Skeletal muscle satellite cell (primary cell): Measurements from ENCODE around the gene BEST2. TPM values are rescaled to one million over a fixed set of nuclear protein-coding genes. Genes with fewer than 3 reads are reported as not detected.
"Not testable (repeated sequence)": the region's sequence is repeated elsewhere in the genome, so short reads cannot be mapped to it uniquely, and the experiment has no call there.

Source experiments
- H3K27me3 ChIP-seq: 2 replicates; pipeline ENCODE4 v1.7.0; 2013; ENCODE audit warnings: low read length; ENCODE audit not compliant: control insufficient read depth, insufficient read depth
- H3K36me3 ChIP-seq: 2 replicates; pipeline ENCODE4 v1.7.0; 2013; ENCODE audit warnings: mild to moderate bottlenecking, control low read depth, low read length; ENCODE audit not compliant: insufficient read depth
- H3K4me1 ChIP-seq: 2 replicates; pipeline ENCODE4 v1.7.0; 2013; ENCODE audit warnings: low read length; ENCODE audit not compliant: control insufficient read depth, insufficient read depth
- H3K4me2 ChIP-seq: 2 replicates; pipeline ENCODE4 v1.7.0; 2013; ENCODE audit warnings: mild to moderate bottlenecking, low read length
- H3K4me3 ChIP-seq: 2 replicates; pipeline ENCODE4 v1.7.0; 2013; ENCODE audit warnings: low read length
- H3K9ac ChIP-seq: 2 replicates; pipeline ENCODE4 v1.7.0; 2013; ENCODE audit warnings: mild to moderate bottlenecking, low read depth, low read length, moderate library complexity
- H3K9me3 ChIP-seq: replicated peaks from 2 replicates; pipeline ENCODE4 v1.7.0; 2013; ENCODE audit warnings: mild to moderate bottlenecking, control low read depth, low read length
- total RNA-seq: library from RNA; depleted of rRNA; stranded (reverse); fragments of >200 nt; gene quantifications from 2 replicates; pipeline ENCODE4 v1.2.3, GENCODE V29; 2012; rRNA removed

The BEST2 gene
- total RNA-seq: under 0.01 TPM in 1 of 2 replicates, not detected in the other

DNA sequence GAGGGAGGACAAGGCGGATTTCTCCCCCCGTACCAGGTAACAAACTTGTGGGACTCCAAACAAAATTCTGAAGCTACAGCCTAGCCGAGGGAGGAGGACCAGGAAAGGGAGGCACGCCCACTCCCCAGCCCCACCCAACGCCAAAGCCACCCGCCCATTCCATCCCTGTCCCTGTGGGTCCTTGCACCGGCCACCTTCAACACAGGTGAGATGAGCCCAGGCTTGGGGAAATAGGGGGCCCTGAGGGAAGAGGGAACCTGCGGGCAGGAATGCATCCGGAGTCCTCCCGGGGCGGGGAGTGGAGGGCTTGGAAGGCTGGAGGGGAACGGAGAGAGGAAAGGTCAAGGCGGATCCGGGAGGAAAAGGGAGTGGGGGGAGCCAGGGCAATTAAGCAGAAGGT lies at the start of gene BEST2:
Gene BEST2 (plus strand): TSS at position 157 of the 400 bp plus-strand sequence. CDS start 802 bp downstream, outside the sequence.
- Histone ChIP-seq H3K9me3 (no peaks in the 10 kb centered on the region), H3K4me2 (peak within 1 kb of the TSS; percentile 83), H3K4me1 (peaks cover 25% of the 10 kb centered on the region), H3K4me3 (peak within 1 kb of the TSS; percentile 57), H3K9ac (peak within 1 kb of the TSS; percentile 57), H3K36me3 (peaks cover 11% of the 10 kb centered on the region), H3K27me3 (no peaks in the 10 kb centered on the region)

DNA sequence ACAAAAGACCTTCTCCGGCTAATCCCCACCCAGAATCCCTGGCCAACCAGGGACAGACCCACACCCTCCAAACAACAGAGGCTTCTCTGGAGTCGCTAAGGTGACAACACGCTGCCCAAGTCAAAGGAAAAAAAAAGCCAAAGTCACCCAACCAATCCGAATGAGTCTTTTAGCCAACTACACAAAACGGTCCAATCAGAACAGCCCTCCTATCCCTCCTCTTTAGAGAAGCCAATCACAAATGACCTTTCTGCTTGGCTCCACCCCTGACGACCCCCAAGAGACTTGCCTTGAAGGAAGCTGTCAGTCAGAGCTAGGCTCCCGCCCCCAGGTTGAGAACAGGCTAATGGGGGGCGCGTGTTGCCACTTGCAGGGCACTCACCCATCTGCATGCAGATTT lies 48.5 kb upstream of the BEST2 start:
- Histone ChIP-seq H3K4me3 (no peak overlapping the region), H3K9ac (no peak overlapping the region), H3K9me3 (no peaks in the 10 kb centered on the region), H3K4me2 (no peak overlapping the region), H3K27me3 (no peaks in the 10 kb centered on the region), H3K4me1 (no peaks in the 10 kb centered on the region), H3K36me3 (peaks cover 77% of the 10 kb centered on the region)

DNA sequence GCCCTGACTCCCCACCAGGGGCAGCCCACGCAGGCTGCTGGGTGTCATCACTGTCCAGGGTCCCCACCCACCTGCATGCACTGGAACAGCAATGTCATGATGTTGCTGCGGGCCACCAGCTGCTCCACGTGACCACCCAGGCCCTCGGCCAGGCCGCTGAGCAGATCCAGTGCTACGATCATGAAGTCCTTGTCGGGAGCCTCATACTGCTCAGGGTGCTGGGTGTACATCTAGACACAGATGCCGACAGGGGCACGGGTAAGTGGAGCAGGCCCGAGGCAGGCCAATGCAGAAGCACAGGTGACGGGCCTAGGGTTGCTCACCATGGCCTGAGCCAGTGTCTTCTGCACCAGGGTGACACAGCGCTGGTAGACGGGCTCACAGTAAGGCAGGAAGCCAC lies 46.4 kb upstream of the BEST2 start:
- no peaks in the 10 kb centered on the region for H3K4me1 ChIP-seq
- peaks cover 79% of the 10 kb centered on the region for H3K36me3 ChIP-seq
- H3K9me3 ChIP-seq: no peaks in the 10 kb centered on the region
- H3K4me2 ChIP-seq: no peak overlapping the region
- no peak overlapping the region for H3K9ac ChIP-seq
- H3K4me3 ChIP-seq: no peak overlapping the region
- H3K27me3 ChIP-seq: no peaks in the 10 kb centered on the region

DNA sequence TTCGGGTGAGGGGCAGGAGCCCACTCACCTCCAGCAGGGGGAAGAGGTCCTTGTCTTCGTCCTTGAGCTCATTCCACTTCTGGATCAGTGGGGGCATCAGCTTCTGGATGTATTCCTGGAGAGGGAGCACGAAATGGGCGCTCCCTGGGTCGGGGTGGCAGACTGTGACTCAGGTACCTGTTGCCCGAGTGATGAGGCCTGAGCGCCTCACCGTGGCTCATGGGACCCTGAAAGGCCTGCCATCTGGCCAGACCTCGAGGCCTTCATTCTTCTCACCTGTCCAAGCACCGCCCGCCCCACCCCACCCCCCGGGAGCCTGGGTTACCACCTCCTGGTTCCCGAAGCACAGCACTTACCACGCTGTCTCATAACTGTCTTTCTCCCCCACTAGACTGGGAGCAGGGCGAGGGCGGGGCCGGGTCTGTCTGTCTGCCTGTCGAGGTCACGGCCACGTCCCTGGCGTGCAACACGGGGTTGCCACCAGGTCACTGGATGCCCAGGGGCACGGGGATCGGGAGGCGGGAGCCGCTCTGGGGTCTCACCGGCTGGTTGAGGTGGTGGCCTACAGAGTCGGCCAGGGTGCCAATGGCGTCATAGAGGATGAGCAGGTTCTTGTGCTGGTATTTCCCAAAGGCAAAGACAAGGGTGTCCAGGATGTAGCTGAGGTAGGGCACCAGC lies 45.8 kb upstream of the BEST2 start:
- Histone ChIP-seq H3K4me3 (no peak overlapping the region), H3K9me3 (no peaks in the 10 kb centered on the region), H3K36me3 (peaks cover 79% of the 10 kb centered on the region), H3K9ac (no peak overlapping the region), H3K4me2 (no peak overlapping the region), H3K27me3 (no peaks in the 10 kb centered on the region), H3K4me1 (no peaks in the 10 kb centered on the region)

DNA sequence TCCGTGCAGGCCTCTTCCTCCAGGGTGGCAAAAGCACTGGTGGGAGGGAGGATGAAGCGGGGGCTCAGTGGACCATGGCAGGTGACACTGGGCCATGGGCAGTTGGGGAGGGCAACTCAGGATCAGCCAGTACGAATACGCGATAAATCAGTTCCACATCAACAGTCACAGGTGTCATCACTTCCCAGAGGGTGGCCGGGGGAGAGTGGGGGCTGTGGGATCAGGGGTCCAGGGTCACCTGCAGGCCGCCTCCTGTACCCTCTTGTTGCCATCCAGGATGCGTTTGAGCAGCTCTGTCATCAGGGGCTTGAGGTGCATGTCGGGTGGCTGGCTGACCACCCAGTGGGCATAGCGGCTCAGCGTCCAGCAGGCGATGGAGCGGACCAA lies 45.3 kb upstream of the BEST2 start:
- peaks cover 77% of the 10 kb centered on the region for H3K36me3 ChIP-seq
- H3K9ac ChIP-seq: no peak overlapping the region
- H3K27me3 ChIP-seq: no peaks in the 10 kb centered on the region
- H3K4me3 ChIP-seq: no peak overlapping the region
- no peak overlapping the region for H3K4me2 ChIP-seq
- no peaks in the 10 kb centered on the region for H3K4me1 ChIP-seq
- H3K9me3 ChIP-seq: no peaks in the 10 kb centered on the region

DNA sequence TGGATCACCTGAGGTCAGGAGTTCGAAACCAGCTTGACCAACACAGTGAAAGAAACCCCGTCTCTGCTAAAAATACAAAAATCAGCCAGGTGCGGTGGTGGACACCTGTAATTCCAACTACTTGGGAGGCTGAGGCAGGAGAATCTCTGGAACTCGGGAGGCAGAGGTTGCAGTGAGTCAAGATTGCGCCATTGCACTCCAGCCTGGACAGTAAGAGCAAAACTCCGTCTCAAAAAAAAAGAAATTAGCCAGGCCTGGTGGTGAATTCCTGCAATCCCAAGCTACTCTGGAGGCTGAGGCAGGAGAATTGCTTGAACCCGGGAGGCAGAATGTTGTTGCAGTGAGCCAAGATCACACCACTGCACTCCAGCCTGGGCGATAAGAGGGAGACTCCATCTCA lies 43.0 kb upstream of the BEST2 start:
- H3K36me3 ChIP-seq: peaks cover 75% of the 10 kb centered on the region

DNA sequence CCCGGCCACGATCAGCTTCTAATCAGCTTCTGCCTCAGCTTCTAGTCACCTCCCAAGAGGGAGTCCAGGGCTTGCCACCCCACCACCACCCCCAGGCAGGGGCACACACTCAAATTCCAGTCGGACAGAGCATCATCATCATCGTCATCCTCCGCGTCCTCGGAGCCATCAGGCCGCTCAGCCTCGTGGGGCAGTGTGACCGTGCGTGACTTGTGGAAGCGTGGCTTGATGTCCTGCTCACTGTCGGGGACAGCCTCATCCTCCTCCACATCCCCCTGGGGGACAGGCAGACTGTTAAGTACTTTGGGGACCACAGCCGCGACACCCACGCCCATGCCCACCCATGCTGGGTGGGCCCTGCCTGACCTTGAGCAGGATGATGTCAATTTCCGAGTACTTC lies 40.4 kb upstream of the BEST2 start:
- no peaks in the 10 kb centered on the region for H3K27me3 ChIP-seq
- no peak overlapping the region for H3K4me2 ChIP-seq
- peaks cover 78% of the 10 kb centered on the region for H3K36me3 ChIP-seq
- H3K9ac ChIP-seq: no peak overlapping the region
- no peaks in the 10 kb centered on the region for H3K4me1 ChIP-seq
- no peak overlapping the region for H3K4me3 ChIP-seq
- no peaks in the 10 kb centered on the region for H3K9me3 ChIP-seq

More for the DNA sequence above, 43.0 kb upstream of the BEST2 start:
- Histone ChIP-seq H3K9ac (no peak overlapping the region), H3K4me2 (no peak overlapping the region), H3K4me3 (no peak overlapping the region), H3K4me1 (no peaks in the 10 kb centered on the region), H3K27me3 (no peaks in the 10 kb centered on the region), H3K9me3 (no peaks in the 10 kb centered on the region)

DNA sequence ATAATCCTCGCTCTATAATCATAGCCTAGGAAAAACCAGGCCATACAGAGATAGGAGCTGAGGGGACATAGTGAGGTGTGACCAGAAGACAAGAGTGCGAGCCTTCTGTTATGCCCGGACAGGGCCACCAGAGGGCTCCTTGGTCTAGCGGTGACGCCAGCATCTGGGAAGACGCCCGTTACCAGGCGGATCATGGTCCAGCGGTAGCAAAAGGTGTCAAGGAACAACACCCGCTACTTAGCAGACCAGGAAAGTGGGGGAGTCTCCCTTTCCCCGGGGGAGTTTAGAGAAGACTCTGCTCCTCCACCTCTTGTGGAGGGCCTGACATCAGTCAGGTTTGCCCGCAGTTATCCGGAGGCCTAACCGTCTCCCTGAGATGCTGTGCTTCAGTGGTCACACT lies 39.5 kb upstream of the BEST2 start:
- not testable (repeated sequence) for H3K9ac ChIP-seq, H3K4me2 ChIP-seq, H3K4me3 ChIP-seq, H3K9me3 ChIP-seq, H3K27me3 ChIP-seq, H3K4me1 ChIP-seq
- peaks cover 77% of the 10 kb centered on the region for H3K36me3 ChIP-seq

DNA sequence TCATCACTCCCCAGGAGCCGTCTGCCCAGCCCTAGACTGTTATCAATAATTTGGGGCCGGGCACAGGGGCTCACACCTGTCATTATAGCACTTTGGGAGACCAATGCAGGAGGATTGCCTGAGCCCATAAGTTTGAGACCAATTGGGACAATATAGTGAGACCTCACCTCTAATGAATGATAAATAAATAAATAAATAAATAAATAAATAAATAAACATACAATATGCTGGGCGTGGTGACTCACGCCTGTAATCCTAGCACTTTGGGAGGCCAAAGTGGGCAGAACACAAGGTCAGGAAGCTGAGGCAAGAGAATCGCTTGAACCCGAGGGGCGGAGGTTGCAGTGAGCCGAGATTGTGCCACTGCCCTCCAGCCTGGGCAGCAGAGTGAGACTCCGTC lies 38.3 kb upstream of the BEST2 start:
- not testable (repeated sequence) for H3K9me3 ChIP-seq, H3K4me2 ChIP-seq, H3K4me1 ChIP-seq, H3K27me3 ChIP-seq, H3K4me3 ChIP-seq, H3K9ac ChIP-seq
- peaks cover 81% of the 10 kb centered on the region for H3K36me3 ChIP-seq

DNA sequence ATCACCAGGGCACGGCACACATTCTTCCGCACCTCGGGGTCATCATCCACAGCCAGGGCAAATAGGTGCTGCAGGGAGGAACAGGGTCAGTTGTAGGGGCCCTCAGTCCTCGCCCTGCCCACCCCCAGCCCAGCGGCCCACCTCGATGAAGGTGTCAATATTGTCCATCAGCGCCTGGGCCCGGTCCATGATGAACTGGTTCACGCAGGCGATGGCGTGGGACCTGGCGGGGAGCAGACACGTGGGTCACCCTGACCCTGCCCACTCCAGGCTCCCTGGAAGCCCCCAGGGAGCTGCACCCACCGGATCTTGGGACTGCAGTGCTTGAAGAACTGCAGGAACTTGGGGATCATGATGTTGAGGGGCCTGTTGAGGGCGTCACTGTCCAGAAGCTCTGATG lies 36.5 kb upstream of the BEST2 start:
- Histone ChIP-seq H3K4me1 (peaks cover 13% of the 10 kb centered on the region), H3K27me3 (no peaks in the 10 kb centered on the region), H3K4me3 (no peak overlapping the region), H3K9ac (no peak overlapping the region), H3K36me3 (peaks cover 79% of the 10 kb centered on the region), H3K9me3 (no peaks in the 10 kb centered on the region), H3K4me2 (no peak overlapping the region)

DNA sequence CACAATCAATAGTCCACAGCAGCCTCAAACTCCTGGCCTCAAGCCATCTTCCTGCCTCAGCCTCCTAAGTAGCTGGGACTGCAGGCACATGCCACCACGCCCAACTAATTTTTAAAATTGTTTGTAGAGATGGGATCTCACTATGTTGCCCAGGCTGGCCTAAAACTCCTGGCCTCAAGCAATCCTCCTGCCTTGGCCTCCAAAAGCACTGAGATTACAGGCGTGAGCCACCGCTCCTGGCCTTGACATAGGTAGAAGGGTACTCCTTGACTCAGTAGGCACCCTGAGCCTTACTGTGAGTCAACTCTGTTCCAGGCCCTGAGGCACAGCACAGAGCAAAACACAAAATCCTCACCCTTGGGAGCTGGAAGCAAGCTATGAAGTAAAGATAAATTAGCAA lies 35.7 kb upstream of the BEST2 start:
- peaks cover 74% of the 10 kb centered on the region for H3K36me3 ChIP-seq
- no peaks in the 10 kb centered on the region for H3K27me3 ChIP-seq
- no peak overlapping the region for H3K4me3 ChIP-seq
- H3K9ac ChIP-seq: no peak overlapping the region
- peaks cover 21% of the 10 kb centered on the region for H3K4me1 ChIP-seq
- no peak overlapping the region for H3K4me2 ChIP-seq
- no peaks in the 10 kb centered on the region for H3K9me3 ChIP-seq

DNA sequence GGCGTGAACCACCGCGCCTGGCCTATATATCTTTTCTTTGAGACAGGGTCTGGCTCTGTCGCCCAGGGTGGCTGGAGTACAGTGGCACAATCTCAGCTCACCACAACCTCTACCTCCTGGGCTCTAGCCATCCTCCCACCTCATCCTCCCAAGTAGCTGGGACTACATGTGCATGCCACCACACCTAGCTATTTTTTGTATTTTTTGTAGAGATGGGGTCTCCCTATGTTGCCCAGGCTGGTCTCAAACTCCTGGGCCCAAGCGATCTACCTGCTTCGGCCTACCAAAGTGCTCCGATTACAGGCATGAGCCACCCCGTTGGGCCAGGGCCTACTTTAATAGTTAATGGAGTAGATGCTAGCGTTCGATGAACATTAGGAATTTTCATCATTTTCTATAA lies 31.3 kb upstream of the BEST2 start:
- H3K36me3 ChIP-seq: peaks cover 37% of the 10 kb centered on the region
- no peaks in the 10 kb centered on the region for H3K27me3 ChIP-seq
- peak overlapping the region; percentile 88 for H3K4me3 ChIP-seq
- H3K9ac ChIP-seq: peak overlapping the region; percentile 91
- H3K9me3 ChIP-seq: no peaks in the 10 kb centered on the region
- H3K4me2 ChIP-seq: peak overlapping the region; percentile 100
- peaks cover 26% of the 10 kb centered on the region for H3K4me1 ChIP-seq
